ENCODE data around the gene DNAH8.

Gene DNAH8

GRCh38 chr6:38853236-38853635, 138.1 kb downstream of the DNAH8 start:
- no peaks in the 10 kb centered on the region for H3K36me3 ChIP-seq (replicated peaks; ENCODE audit: low read depth, low read length)
- TF ChIP-seq EZH2phosphoT487 (IDR thresholded peaks at IDR 0.05; ENCODE audit: low read depth) (no peak), CTCF (IDR thresholded peaks at IDR 0.05; ENCODE audit: low read depth, low read length) (no peak)
- no peaks in the 10 kb centered on the region for H3K9me3 ChIP-seq (ENCODE audit: insufficient read depth, low read length)

GRCh38 chr6:38856492-38856891, 141.4 kb downstream of the DNAH8 start:
- no peaks in the 10 kb centered on the region for H3K36me3 ChIP-seq (replicated peaks; ENCODE audit: low read depth, low read length)
- H4K20me1 ChIP-seq (ENCODE audit: insufficient read depth, low read length) = no peaks in the 10 kb centered on the region
- H2AFZ ChIP-seq (ENCODE audit: low read depth, low read length) = no peak overlapping the region
- no peaks in the 10 kb centered on the region for H3K9me3 ChIP-seq (ENCODE audit: insufficient read depth, low read length)
- no peak overlapping the region for H3K9ac ChIP-seq (ENCODE audit: low read length)
- no peak overlapping the region for H3K27ac ChIP-seq (ENCODE audit: low read length)
- H3K4me1 ChIP-seq (ENCODE audit: low read length) = no peaks in the 10 kb centered on the region
- TF ChIP-seq EZH2phosphoT487 (IDR thresholded peaks at IDR 0.05; ENCODE audit: low read depth) = no peak
- no peak for TF ChIP-seq CTCF (IDR thresholded peaks at IDR 0.05; ENCODE audit: low read depth, low read length)
- peaks cover 20% of the 10 kb centered on the region for H3K27me3 ChIP-seq (ENCODE audit: low read depth, low read length)
- H3K79me2 ChIP-seq (ENCODE audit: low read length) = no peaks in the 10 kb centered on the region
- no peak overlapping the region for H3K4me3 ChIP-seq (ENCODE audit: low read length)
- H3K4me2 ChIP-seq (ENCODE audit: low read length) = no peak overlapping the region

More at GRCh38 chr6:38853236-38853635, 138.1 kb downstream of the DNAH8 start:
- H3K4me3 ChIP-seq (ENCODE audit: low read length) = no peak overlapping the region
- no peak overlapping the region for H3K9ac ChIP-seq (ENCODE audit: low read length)
- no peak overlapping the region for H2AFZ ChIP-seq (ENCODE audit: low read depth, low read length)
- H3K4me1 ChIP-seq (ENCODE audit: low read length) = no peaks in the 10 kb centered on the region
- H3K27me3 ChIP-seq (ENCODE audit: low read depth, low read length) = peaks cover 24% of the 10 kb centered on the region
- H3K79me2 ChIP-seq (ENCODE audit: low read length) = no peaks in the 10 kb centered on the region
- H3K4me2 ChIP-seq (ENCODE audit: low read length) = no peak overlapping the region
- no peak overlapping the region for H3K27ac ChIP-seq (ENCODE audit: low read length)
- H4K20me1 ChIP-seq (ENCODE audit: insufficient read depth, low read length) = no peaks in the 10 kb centered on the region

GRCh38 chr6:38857815-38858214, 142.7 kb downstream of the DNAH8 start:
- H3K27ac ChIP-seq (ENCODE audit: low read length) = no peak overlapping the region
- no peaks in the 10 kb centered on the region for H3K9me3 ChIP-seq (ENCODE audit: insufficient read depth, low read length)
- no peaks in the 10 kb centered on the region for H3K4me1 ChIP-seq (ENCODE audit: low read length)
- H3K4me2 ChIP-seq (ENCODE audit: low read length) = no peak overlapping the region
- TF ChIP-seq CTCF (IDR thresholded peaks at IDR 0.05; ENCODE audit: low read depth, low read length) = no peak
- no peak for TF ChIP-seq EZH2phosphoT487 (IDR thresholded peaks at IDR 0.05; ENCODE audit: low read depth)
- no peak overlapping the region for H3K9ac ChIP-seq (ENCODE audit: low read length)
- no peak overlapping the region for H2AFZ ChIP-seq (ENCODE audit: low read depth, low read length)
- H3K4me3 ChIP-seq (ENCODE audit: low read length) = no peak overlapping the region
- no peaks in the 10 kb centered on the region for H3K79me2 ChIP-seq (ENCODE audit: low read length)
- H3K36me3 ChIP-seq (replicated peaks; ENCODE audit: low read depth, low read length) = no peaks in the 10 kb centered on the region
- no peaks in the 10 kb centered on the region for H4K20me1 ChIP-seq (ENCODE audit: insufficient read depth, low read length)
- peaks cover 20% of the 10 kb centered on the region for H3K27me3 ChIP-seq (ENCODE audit: low read depth, low read length)

GRCh38 chr6:38860041-38860440, 144.9 kb downstream of the DNAH8 start:
- H3K9ac ChIP-seq (ENCODE audit: low read length) = no peak overlapping the region
- no peaks in the 10 kb centered on the region for H3K79me2 ChIP-seq (ENCODE audit: low read length)
- H2AFZ ChIP-seq (ENCODE audit: low read depth, low read length) = no peak overlapping the region
- H4K20me1 ChIP-seq (ENCODE audit: insufficient read depth, low read length) = no peaks in the 10 kb centered on the region
- no peak overlapping the region for H3K4me2 ChIP-seq (ENCODE audit: low read length)
- no peaks in the 10 kb centered on the region for H3K36me3 ChIP-seq (replicated peaks; ENCODE audit: low read depth, low read length)
- no peaks in the 10 kb centered on the region for H3K4me1 ChIP-seq (ENCODE audit: low read length)
- no peak overlapping the region for H3K27ac ChIP-seq (ENCODE audit: low read length)
- TF ChIP-seq CTCF (IDR thresholded peaks at IDR 0.05; ENCODE audit: low read depth, low read length) (no peak), EZH2phosphoT487 (IDR thresholded peaks at IDR 0.05; ENCODE audit: low read depth) (no peak)
- no peak overlapping the region for H3K4me3 ChIP-seq (ENCODE audit: low read length)
- H3K9me3 ChIP-seq (ENCODE audit: insufficient read depth, low read length) = no peaks in the 10 kb centered on the region
- H3K27me3 ChIP-seq (ENCODE audit: low read depth, low read length) = peaks cover 24% of the 10 kb centered on the region

Data from OCI-LY3 (cell line).